SK-N-SH (cell line): ENCODE results near the gene DHX57. TPM values are rescaled to one million over a fixed set of nuclear protein-coding genes. Genes with fewer than 3 reads are reported as not detected.

ENCODE experiments used
- CTCF ChIA-PET: fragments of 300-600, 350-600 bp; formaldehyde crosslinking; extraction: SDS; loops from one replicate; lab custom pipeline; 2021; lab: Yijun Ruan, JAX
- POLR2A ChIA-PET: fragments of 350-600 bp; sonication (Branson Sonifier 250); formaldehyde crosslinking; extraction: SDS; loops from one replicate; lab custom pipeline; 2020; ENCODE audit warnings: antibody characterized with exemption, inconsistent platforms; lab: Yijun Ruan, JAX
- DNase-seq: peaks from one replicate; pipeline ENCODE4 v3.0.0; 2012
- H2AFZ ChIP-seq: fragments of 200-600 bp; sonication (generic); 2 replicates; pipeline ENCODE4 v1.8.1; 2016; ENCODE audit warnings: antibody characterized with exemption, mild to moderate bottlenecking, low read depth
- H3F3A ChIP-seq: fragments of 200-600 bp; sonication (generic); replicated peaks from 2 replicates; pipeline ENCODE3; 2016; ENCODE audit warnings: antibody characterized with exemption, mild to moderate bottlenecking; ENCODE audit not compliant: insufficient read depth
- H3K27ac ChIP-seq, 2 experiments: fragments of 200-500 bp in 1 of 2; fragments of 200-600 bp in 1 of 2; sonication (Bioruptor generic) in 1 of 2; sonication (generic), shearing (Covaris generic) in 1 of 2; 2 replicates each; pipeline versions ENCODE4 v1.5.1 to v1.6.1; 2014 to 2016; ENCODE audit warnings: low read depth in 2 of 2, inconsistent platforms in 1 of 2, low read length in 1 of 2, mild to moderate bottlenecking in 1 of 2, mixed read lengths in 1 of 2
- H3K27me3 ChIP-seq: fragments of 200-600 bp; sonication (generic), shearing (Covaris generic); 2 replicates; pipeline ENCODE4 v1.6.1; 2016; ENCODE audit warnings: mixed run types; ENCODE audit not compliant: insufficient read depth
- H3K36me3 ChIP-seq, 2 experiments: fragments of 200-500 bp in 1 of 2; fragments of 200-600 bp in 1 of 2; sonication (Bioruptor generic) in 1 of 2; sonication (generic) in 1 of 2; replicated peaks in 1 of 2; 2 replicates each; pipeline versions ENCODE3 to v1.5.1; 2014 to 2016; ENCODE audit warnings: low read length in 1 of 2, mild to moderate bottlenecking in 1 of 2; ENCODE audit not compliant: insufficient read depth in 2 of 2, control insufficient read depth in 1 of 2
- H3K4me1 ChIP-seq, 2 experiments: fragments of 200-500 bp in 1 of 2; fragments of 200-600 bp in 1 of 2; sonication (Bioruptor generic) in 1 of 2; sonication (generic), shearing (Covaris generic) in 1 of 2; 2 replicates each; pipeline versions ENCODE4 v1.5.1 to v1.6.1; 2014 to 2016; ENCODE audit warnings: low read depth in 1 of 2, low read length in 1 of 2, mixed run types in 1 of 2; ENCODE audit not compliant: insufficient read depth in 2 of 2, control insufficient read depth in 1 of 2
- H3K4me2 ChIP-seq: fragments of 200-600 bp; sonication (generic), shearing (Covaris generic); 2 replicates; pipeline ENCODE4 v1.6.1; 2017; ENCODE audit warnings: mixed run types
- H3K4me3 ChIP-seq, 2 experiments: fragments of 200-500 bp in 1 of 2; fragments of 200-600 bp in 1 of 2; sonication (Bioruptor generic) in 1 of 2; sonication (generic), shearing (Covaris generic) in 1 of 2; 2 replicates each; pipeline versions ENCODE4 v1.5.1 to v1.8.1; 2014 to 2016; ENCODE audit warnings: low read depth in 2 of 2, inconsistent platforms in 1 of 2, low read length in 1 of 2, mild to moderate bottlenecking in 1 of 2, mixed read lengths in 1 of 2, moderate library complexity in 1 of 2
- H3K79me2 ChIP-seq: fragments of 200-600 bp; sonication (generic); 2 replicates; pipeline ENCODE4 v1.8.1; 2017; ENCODE audit warnings: mild to moderate bottlenecking; ENCODE audit not compliant: insufficient read depth
- H3K9ac ChIP-seq: fragments of 200-600 bp; sonication (generic); 2 replicates; pipeline ENCODE4 v1.6.1; 2017; ENCODE audit warnings: mixed run types
- H3K9me2 ChIP-seq: fragments of 200-600 bp; sonication (generic); 2 replicates; pipeline ENCODE4 v1.6.1; 2017; ENCODE audit warnings: mixed run types
- H3K9me3 ChIP-seq: fragments of 200-600 bp; sonication (generic); 2 replicates; pipeline ENCODE4 v1.6.1; 2017; ENCODE audit warnings: mixed run types, mild to moderate bottlenecking, moderate library complexity
- H4K20me1 ChIP-seq: fragments of 200-600 bp; sonication (generic); 2 replicates; pipeline ENCODE4 v1.6.1; 2017; ENCODE audit warnings: mild to moderate bottlenecking, mixed run types; ENCODE audit not compliant: insufficient read depth
- CHD2 ChIP-seq: fragments of 150-350 bp; IDR thresholded peaks from 2 replicates; pipeline ENCODE4 v1.6.1; 2018; ENCODE audit warnings: low read length; ENCODE audit not compliant: partially characterized antibody
- EP300 ChIP-seq, 2 experiments: IDR thresholded peaks; 2 replicates each; pipeline versions ENCODE4 v1.4.0 to v1.6.1; 2012; ENCODE audit warnings: borderline replicate concordance in 1 of 2, low read depth in 1 of 2, low read length in 1 of 2
- FOSL2 ChIP-seq: IDR thresholded peaks from 2 replicates; pipeline ENCODE4 v1.4.0; 2012; ENCODE audit warnings: low read depth, mild to moderate bottlenecking, moderate library complexity, borderline replicate concordance
- FOXJ3 ChIP-seq: sonication (generic); formaldehyde crosslinking; IDR thresholded peaks from 2 replicates; pipeline ENCODE4 v1.5.1; 2020; ENCODE audit warnings: mild to moderate bottlenecking, missing genetic modification reagents
- GATA2 ChIP-seq: sonication (generic); formaldehyde crosslinking; IDR thresholded peaks from 2 replicates; pipeline ENCODE4 v1.5.0; 2020; ENCODE audit warnings: mild to moderate bottlenecking, missing genetic modification reagents
- MEF2A ChIP-seq: IDR thresholded peaks from 2 replicates; pipeline ENCODE4 v1.4.0; 2012; ENCODE audit warnings: low read depth, borderline replicate concordance
- MXI1 ChIP-seq: IDR thresholded peaks from 2 replicates; pipeline ENCODE4 v1.6.1; 2012; ENCODE audit warnings: mild to moderate bottlenecking, low read depth, low read length, improper control_type of control experiment
- PBX3 ChIP-seq: IDR thresholded peaks from 2 replicates; pipeline ENCODE4; 2012
- POLR2AphosphoS5 ChIP-seq: IDR thresholded peaks from 2 replicates; pipeline ENCODE4 v1.6.1; 2012; ENCODE audit warnings: low read depth, low read length
- RAD21 ChIP-seq: IDR thresholded peaks from 2 replicates; pipeline ENCODE4 v1.6.1; 2012; ENCODE audit warnings: mild to moderate bottlenecking, low read length
- REST ChIP-seq: IDR thresholded peaks from 2 replicates; pipeline ENCODE4 v1.6.1; 2012; ENCODE audit warnings: mild to moderate bottlenecking, low read depth, low read length, moderate library complexity
- RXRA ChIP-seq: IDR thresholded peaks from 2 replicates; pipeline ENCODE4 v1.4.0; 2012; ENCODE audit warnings: low read depth, mild to moderate bottlenecking, borderline replicate concordance
- SIN3A ChIP-seq: IDR thresholded peaks from 2 replicates; pipeline ENCODE4 v1.6.1; 2012; ENCODE audit warnings: low read depth, mild to moderate bottlenecking, low read length, moderate library complexity, borderline replicate concordance
- SMC3 ChIP-seq: IDR thresholded peaks from 2 replicates; pipeline ENCODE4 v1.6.1; 2012; ENCODE audit warnings: low read depth, low read length, improper control_type of control experiment
- TAF1 ChIP-seq: IDR thresholded peaks from 2 replicates; pipeline ENCODE4 v1.6.1; 2012; ENCODE audit warnings: low read depth, mild to moderate bottlenecking, low read length, moderate library complexity, borderline replicate concordance
- TEAD4 ChIP-seq: IDR thresholded peaks from 2 replicates; pipeline ENCODE4 v1.4.0; 2012; ENCODE audit warnings: mild to moderate bottlenecking, borderline replicate concordance; ENCODE audit not compliant: insufficient read depth
- USF2 ChIP-seq: fragments of 150-350 bp; IDR thresholded peaks from 2 replicates; pipeline ENCODE4 v1.6.1; 2017; ENCODE audit warnings: antibody characterized with exemption, low read length, low read depth, borderline replicate concordance
- WGBS: methylation state at CpG from one replicate; pipeline ENCODE4 v1.1.6; 2017; ENCODE audit warnings: low lambda C conversion rate; 5-methylcytosine and 5-hydroxymethylcytosine counted together
- polyA plus RNA-seq, 3 experiments: library from polyadenylated mRNA; depleted of rRNA; stranded (reverse); fragments of >200 nt; gene quantifications; 2 replicates each; pipeline ENCODE4 v1.2.3, GENCODE V29; 2012
- TF ChIP-seq, protein P1 (sequence below): IDR thresholded peaks from 2 replicates; pipeline ENCODE4 v1.4.0; 2012; ENCODE audit warnings: low read depth, borderline replicate concordance
- TF ChIP-seq, protein P2 (sequence below): IDR thresholded peaks from 2 replicates; pipeline ENCODE4 v1.4.0; 2012; ENCODE audit warnings: low read depth
- TF ChIP-seq, protein P3 (sequence below): IDR thresholded peaks from 2 replicates; pipeline ENCODE4 v1.4.0; 2012; ENCODE audit warnings: low read depth, borderline replicate concordance
- TF ChIP-seq, protein P4 (sequence below): fragments of 200-600 bp; sonication (generic); IDR thresholded peaks from 2 replicates; pipeline ENCODE4 v1.6.1; 2017; ENCODE audit warnings: antibody characterized with exemption, mild to moderate bottlenecking, moderate library complexity

Gene DHX57
- polyA plus RNA-seq, 1 of the 3 experiments (the other 2 are of a cell fraction), result 12.3 TPM

GRCh38 chr2:38856165-38856564, 19.6 kb downstream of the DHX57 start (continued):
- TF ChIP-seq USF2 (no peak), RXRA (no peak), MEF2A (no peak), GATA2 (CRISPR knock-in tag) (no peak)
- TF ChIP-seq, protein P1, sequence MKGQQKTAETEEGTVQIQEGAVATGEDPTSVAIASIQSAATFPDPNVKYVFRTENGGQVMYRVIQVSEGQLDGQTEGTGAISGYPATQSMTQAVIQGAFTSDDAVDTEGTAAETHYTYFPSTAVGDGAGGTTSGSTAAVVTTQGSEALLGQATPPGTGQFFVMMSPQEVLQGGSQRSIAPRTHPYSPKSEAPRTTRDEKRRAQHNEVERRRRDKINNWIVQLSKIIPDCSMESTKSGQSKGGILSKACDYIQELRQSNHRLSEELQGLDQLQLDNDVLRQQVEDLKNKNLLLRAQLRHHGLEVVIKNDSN, result no peak
- TF ChIP-seq, protein P2, sequence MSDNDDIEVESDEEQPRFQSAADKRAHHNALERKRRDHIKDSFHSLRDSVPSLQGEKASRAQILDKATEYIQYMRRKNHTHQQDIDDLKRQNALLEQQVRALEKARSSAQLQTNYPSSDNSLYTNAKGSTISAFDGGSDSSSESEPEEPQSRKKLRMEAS, result no peak

- Histone ChIP-seq H3K9me3 (no peaks in the 10 kb centered on the region), H3K79me2 (no peaks in the 10 kb centered on the region), H4K20me1 (no peaks in the 10 kb centered on the region), H2AFZ (no peak overlapping the region), H3K4me2 (no peak overlapping the region), H3K36me3 (peaks cover 61 to 65% of the 10 kb centered on the region in 2 experiments), H3K9ac (no peak overlapping the region), H3K27ac (no peak overlapping the region), H3F3A (no peaks in the 10 kb centered on the region), H3K4me3 (no peak overlapping the region), H3K27me3 (no peaks in the 10 kb centered on the region), H3K4me1 (no peaks in the 10 kb centered on the region), H3K9me2 (no peaks in the 10 kb centered on the region)
- no peak for DNase-seq
- ChIA-PET POLR2A (no interaction called here), CTCF (interaction anchor here (0.6 to 2.1 kb wide), 3 partner anchors 10 to 30 kb away, joined by 3 to 5 read pairs (median 3); no protein-coding TSS in a partner anchor)
- 91% methylated on average over 3 of the region's 3 CpGs for WGBS
- no peak for TF ChIP-seq SIN3A
- TF ChIP-seq, protein P3, sequence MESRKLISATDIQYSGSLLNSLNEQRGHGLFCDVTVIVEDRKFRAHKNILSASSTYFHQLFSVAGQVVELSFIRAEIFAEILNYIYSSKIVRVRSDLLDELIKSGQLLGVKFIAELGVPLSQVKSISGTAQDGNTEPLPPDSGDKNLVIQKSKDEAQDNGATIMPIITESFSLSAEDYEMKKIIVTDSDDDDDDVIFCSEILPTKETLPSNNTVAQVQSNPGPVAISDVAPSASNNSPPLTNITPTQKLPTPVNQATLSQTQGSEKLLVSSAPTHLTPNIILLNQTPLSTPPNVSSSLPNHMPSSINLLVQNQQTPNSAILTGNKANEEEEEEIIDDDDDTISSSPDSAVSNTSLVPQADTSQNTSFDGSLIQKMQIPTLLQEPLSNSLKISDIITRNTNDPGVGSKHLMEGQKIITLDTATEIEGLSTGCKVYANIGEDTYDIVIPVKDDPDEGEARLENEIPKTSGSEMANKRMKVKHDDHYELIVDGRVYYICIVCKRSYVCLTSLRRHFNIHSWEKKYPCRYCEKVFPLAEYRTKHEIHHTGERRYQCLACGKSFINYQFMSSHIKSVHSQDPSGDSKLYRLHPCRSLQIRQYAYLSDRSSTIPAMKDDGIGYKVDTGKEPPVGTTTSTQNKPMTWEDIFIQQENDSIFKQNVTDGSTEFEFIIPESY, result no peak
- no peak for TF ChIP-seq PBX3
- TF ChIP-seq FOXJ3, result no peak
- TF ChIP-seq, protein P4, sequence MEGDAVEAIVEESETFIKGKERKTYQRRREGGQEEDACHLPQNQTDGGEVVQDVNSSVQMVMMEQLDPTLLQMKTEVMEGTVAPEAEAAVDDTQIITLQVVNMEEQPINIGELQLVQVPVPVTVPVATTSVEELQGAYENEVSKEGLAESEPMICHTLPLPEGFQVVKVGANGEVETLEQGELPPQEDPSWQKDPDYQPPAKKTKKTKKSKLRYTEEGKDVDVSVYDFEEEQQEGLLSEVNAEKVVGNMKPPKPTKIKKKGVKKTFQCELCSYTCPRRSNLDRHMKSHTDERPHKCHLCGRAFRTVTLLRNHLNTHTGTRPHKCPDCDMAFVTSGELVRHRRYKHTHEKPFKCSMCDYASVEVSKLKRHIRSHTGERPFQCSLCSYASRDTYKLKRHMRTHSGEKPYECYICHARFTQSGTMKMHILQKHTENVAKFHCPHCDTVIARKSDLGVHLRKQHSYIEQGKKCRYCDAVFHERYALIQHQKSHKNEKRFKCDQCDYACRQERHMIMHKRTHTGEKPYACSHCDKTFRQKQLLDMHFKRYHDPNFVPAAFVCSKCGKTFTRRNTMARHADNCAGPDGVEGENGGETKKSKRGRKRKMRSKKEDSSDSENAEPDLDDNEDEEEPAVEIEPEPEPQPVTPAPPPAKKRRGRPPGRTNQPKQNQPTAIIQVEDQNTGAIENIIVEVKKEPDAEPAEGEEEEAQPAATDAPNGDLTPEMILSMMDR, result no peak
- TF ChIP-seq EP300 (IDR thresholded peaks at IDR 0.05; ENCODE audit: borderline replicate concordance in 1 of 2, low read depth in 1 of 2, low read length in 1 of 2), result no peak
- no peak for TF ChIP-seq RAD21
- no peak for TF ChIP-seq REST
- no peak for TF ChIP-seq TAF1
- TF ChIP-seq MEF2A, result no peak
- TF ChIP-seq CHD2, result no peak
- TF ChIP-seq SMC3, result no peak
- no peak for TF ChIP-seq FOSL2
- TF ChIP-seq GATA2 (CRISPR knock-in tag), result no peak
- TF ChIP-seq MXI1, result no peak
- TF ChIP-seq POLR2AphosphoS5, result no peak
- TF ChIP-seq TEAD4, result no peak
Observed at GRCh38 chr2:38850045-38850444, 25.7 kb downstream of the DHX57 start.
